Measurements from ENCODE around the gene DAGLA.

Gene DAGLA

DNA sequence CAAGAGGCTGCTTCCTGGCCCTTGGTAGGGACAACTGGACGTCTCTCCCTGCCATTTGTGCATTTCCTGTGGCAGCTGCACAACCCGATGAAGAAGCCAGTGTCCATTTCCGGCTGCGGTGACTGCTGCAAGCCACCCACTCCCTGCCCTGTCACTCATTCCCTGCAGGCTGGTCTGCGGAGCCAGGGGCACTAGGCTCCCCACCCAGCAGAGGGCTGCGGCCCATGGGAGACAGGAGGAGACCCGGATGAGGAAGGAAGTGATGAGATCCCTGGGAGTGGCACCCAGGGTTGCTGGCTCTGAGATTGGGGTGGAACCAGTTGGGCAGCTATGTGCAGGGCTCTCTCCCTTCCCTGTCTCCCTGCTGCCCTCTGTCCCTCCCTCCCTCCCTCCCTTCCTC lies 62.2 kb downstream of the DAGLA start:
- DNase-seq (ENCODE audit: low read depth, low spot score): no peak
- H3K36me3 ChIP-seq (ENCODE audit: insufficient read depth, low read length): peaks cover 4% of the 10 kb centered on the region; the same call in 1 of the 2 replicates
- no peak overlapping the region for H3K4me3 ChIP-seq
- H3K9ac ChIP-seq (ENCODE audit: insufficient read length): no peak overlapping the region
- TF ChIP-seq EZH2 (IDR thresholded peaks at IDR 0.05): no peak
- TF ChIP-seq FOXP2 (optimal IDR thresholded peaks at IDR 0.05; ENCODE audit: control extremely low read depth, extremely low read length, insufficient read depth): no peak
- no peak for TF ChIP-seq POLR2AphosphoS5 (IDR thresholded peaks at IDR 0.05; ENCODE audit: borderline replicate concordance, low read depth, low read length)
- H3K27ac ChIP-seq: no peak overlapping the region
- no peaks in the 10 kb centered on the region for H3K9me3 ChIP-seq (ENCODE audit: low read depth, low read length)

DNA sequence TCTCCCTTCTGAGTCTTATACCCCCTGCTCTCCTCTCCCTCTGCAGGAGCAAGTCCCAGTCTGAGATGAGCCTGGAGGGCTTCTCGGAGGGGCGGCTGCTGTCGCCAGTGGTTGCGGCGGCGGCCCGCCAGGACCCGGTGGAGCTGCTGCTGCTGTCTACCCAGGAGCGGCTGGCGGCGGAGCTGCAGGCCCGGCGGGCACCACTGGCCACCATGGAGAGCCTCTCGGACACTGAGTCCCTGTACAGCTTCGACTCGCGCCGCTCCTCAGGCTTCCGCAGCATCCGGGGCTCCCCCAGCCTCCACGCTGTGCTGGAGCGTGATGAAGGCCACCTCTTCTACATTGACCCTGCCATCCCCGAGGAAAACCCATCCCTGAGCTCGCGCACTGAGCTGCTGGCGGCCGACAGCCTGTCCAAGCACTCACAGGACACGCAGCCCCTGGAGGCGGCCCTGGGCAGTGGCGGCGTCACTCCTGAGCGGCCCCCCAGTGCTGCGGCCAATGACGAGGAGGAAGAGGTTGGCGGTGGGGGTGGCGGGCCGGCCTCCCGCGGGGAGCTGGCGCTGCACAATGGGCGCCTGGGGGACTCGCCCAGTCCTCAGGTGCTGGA lies 63.4 kb downstream of the DAGLA start:
- no peak overlapping the region for H3K27ac ChIP-seq
- H3K9me3 ChIP-seq (ENCODE audit: low read depth, low read length): no peaks in the 10 kb centered on the region
- H3K9ac ChIP-seq (ENCODE audit: insufficient read length): no peak overlapping the region
- no peak for DNase-seq (ENCODE audit: low read depth, low spot score)
- H3K36me3 ChIP-seq (ENCODE audit: insufficient read depth, low read length): peaks cover 4% of the 10 kb centered on the region; the same call in 1 of the 2 replicates
- H3K4me3 ChIP-seq: no peak overlapping the region
- TF ChIP-seq POLR2AphosphoS5 (IDR thresholded peaks at IDR 0.05; ENCODE audit: borderline replicate concordance, low read depth, low read length) (no peak), EZH2 (IDR thresholded peaks at IDR 0.05) (no peak), FOXP2 (optimal IDR thresholded peaks at IDR 0.05; ENCODE audit: control extremely low read depth, extremely low read length, insufficient read depth) (no peak)

DNA sequence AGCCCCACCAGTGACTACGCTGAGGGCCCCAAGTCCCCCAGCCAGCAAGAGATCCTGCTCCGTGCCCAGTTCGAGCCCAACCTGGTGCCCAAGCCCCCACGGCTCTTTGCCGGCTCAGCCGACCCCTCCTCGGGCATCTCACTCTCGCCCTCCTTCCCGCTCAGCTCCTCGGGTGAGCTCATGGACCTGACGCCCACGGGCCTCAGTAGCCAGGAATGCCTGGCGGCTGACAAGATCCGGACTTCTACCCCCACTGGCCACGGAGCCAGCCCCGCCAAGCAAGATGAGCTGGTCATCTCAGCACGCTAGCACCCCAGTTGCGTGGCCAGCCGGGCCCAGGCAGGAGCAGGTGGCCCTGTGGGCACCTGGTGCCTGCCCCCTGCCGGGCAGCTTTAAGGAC lies 64.0 kb downstream of the DAGLA start:
- Histone ChIP-seq H3K4me3 (no peak overlapping the region), H3K9ac (ENCODE audit: insufficient read length) (no peak overlapping the region), H3K36me3 (ENCODE audit: insufficient read depth, low read length) (peaks cover 4% of the 10 kb centered on the region; the same call in 1 of the 2 replicates), H3K27ac (no peak overlapping the region), H3K9me3 (ENCODE audit: low read depth, low read length) (no peaks in the 10 kb centered on the region)
- TF ChIP-seq POLR2AphosphoS5 (IDR thresholded peaks at IDR 0.05; ENCODE audit: borderline replicate concordance, low read depth, low read length): no peak
- no peak for TF ChIP-seq FOXP2 (optimal IDR thresholded peaks at IDR 0.05; ENCODE audit: control extremely low read depth, extremely low read length, insufficient read depth)
- no peak for TF ChIP-seq EZH2 (IDR thresholded peaks at IDR 0.05)
- DNase-seq (ENCODE audit: low read depth, low spot score): no peak

DNA sequence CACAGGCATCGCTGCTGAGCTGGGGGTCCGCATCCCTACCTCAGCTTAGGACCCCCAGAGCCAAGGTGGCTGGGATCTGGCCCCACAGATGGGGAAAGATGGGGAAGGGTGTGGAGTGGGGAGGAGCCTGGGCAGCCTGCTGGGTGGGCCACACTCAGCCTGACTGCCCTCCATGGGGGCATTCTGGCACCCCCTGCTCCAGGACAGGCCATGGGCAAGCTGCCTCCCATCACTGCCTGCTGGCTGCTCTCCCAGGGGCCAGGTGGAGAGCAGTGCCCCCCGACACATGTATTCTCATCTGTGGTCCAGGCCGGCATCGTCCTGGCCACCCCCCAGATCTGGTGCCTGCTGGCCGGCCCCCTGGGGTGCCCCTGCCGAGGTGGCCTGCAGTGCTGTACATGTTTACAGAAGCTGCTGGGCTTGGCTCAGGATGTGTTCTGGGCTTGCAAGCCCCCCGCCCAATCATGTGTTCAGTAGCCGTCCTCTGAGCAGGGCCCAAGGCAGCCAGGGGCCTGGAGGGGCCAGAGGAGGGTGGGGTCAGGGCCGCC lies 64.5 kb downstream of the DAGLA start:
- Histone ChIP-seq H3K9me3 (ENCODE audit: low read depth, low read length) (no peaks in the 10 kb centered on the region), H3K9ac (ENCODE audit: insufficient read length) (no peak overlapping the region), H3K36me3 (ENCODE audit: insufficient read depth, low read length) (peaks cover 4% of the 10 kb centered on the region; the same call in 1 of the 2 replicates), H3K4me3 (no peak overlapping the region), H3K27ac (no peak overlapping the region)
- TF ChIP-seq POLR2AphosphoS5 (IDR thresholded peaks at IDR 0.05; ENCODE audit: borderline replicate concordance, low read depth, low read length) (no peak), FOXP2 (optimal IDR thresholded peaks at IDR 0.05; ENCODE audit: control extremely low read depth, extremely low read length, insufficient read depth) (no peak), EZH2 (IDR thresholded peaks at IDR 0.05) (no peak)
- DNase-seq (ENCODE audit: low read depth, low spot score): no peak

DNA sequence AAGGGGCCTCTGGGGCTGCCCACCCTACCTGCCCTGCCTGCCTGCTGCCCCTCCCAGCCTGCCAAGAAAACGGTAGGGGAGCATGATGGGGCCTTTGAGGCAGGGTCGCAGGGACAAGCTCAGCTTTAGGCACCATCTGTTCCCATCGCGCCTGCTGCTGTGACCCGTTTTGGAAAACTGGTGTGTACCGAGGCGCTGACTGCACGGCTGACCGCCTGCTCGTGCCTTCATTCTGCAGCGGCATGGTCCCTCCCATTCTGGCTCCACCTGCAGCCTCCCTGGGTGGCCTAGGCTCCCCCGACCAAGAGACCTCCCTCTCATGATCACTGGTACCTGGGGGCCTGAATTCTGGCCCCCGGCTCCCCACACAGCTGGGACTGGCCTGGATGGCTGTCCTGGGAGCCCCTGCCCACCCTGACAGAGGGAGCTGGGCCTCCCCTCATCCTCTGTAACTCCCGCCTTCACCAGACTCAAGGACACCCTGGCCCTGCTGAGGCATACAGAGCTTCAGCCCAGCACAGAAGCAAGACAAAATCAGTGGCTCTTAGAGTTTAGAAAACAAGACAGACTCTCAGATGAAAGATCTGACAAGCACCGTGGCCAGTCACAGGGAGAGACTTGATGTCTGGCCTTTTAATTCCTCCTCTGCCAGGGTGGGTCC lies 65.7 kb downstream of the DAGLA start:
- H3K36me3 ChIP-seq (ENCODE audit: insufficient read depth, low read length): peaks cover 4% of the 10 kb centered on the region; the same call in 1 of the 2 replicates
- H3K4me3 ChIP-seq: no peak overlapping the region
- H3K9ac ChIP-seq (ENCODE audit: insufficient read length): no peak overlapping the region
- no peaks in the 10 kb centered on the region for H3K9me3 ChIP-seq (ENCODE audit: low read depth, low read length)
- H3K27ac ChIP-seq: no peak overlapping the region
- no peak for TF ChIP-seq POLR2AphosphoS5 (IDR thresholded peaks at IDR 0.05; ENCODE audit: borderline replicate concordance, low read depth, low read length)
- no peak for TF ChIP-seq EZH2 (IDR thresholded peaks at IDR 0.05)
- no peak for TF ChIP-seq FOXP2 (optimal IDR thresholded peaks at IDR 0.05; ENCODE audit: control extremely low read depth, extremely low read length, insufficient read depth)
- no peak for DNase-seq (ENCODE audit: low read depth, low spot score)

DNA sequence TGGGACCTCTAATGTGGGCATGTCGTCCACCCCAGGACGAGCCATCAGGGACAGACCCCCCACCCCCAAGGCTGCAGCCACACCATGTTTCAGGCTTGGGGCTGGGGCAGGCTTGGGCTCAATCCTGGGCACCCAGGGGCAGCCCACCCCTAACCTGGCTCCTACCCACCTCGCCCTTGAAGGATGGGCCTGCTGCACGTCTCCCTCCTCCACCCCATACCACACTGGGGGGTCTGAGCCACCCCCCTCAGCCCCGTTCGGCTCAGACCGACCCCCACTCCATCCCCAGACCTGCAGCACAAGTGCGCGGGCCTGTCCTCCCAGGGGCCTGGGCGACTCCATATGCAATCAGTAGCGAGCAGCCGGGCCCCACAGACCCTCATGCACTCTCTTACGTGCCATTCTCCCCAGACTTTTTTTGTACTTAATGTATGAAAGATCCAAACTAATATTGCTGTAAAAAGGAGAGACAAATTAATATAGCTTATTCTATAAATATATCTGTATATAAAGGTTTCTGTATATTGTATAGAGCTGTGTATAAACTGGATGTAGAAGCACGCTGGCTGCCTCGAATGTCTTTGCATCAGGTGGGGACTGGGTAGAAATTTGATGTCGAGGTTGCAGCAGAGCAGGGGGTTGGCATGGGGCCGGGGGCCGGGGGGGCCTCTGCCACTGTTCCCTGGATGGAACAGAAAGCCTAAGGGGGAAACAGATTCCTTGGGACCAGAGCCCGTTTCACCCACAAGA lies 66.4 kb downstream of the DAGLA start:
- H3K9me3 ChIP-seq (ENCODE audit: low read depth, low read length): no peaks in the 10 kb centered on the region
- peaks cover 4% of the 10 kb centered on the region; the same call in 1 of the 2 replicates for H3K36me3 ChIP-seq (ENCODE audit: insufficient read depth, low read length)
- DNase-seq (ENCODE audit: low read depth, low spot score): no peak
- H3K9ac ChIP-seq (ENCODE audit: insufficient read length): no peak overlapping the region
- H3K4me3 ChIP-seq: no peak overlapping the region
- no peak for TF ChIP-seq EZH2 (IDR thresholded peaks at IDR 0.05)
- TF ChIP-seq POLR2AphosphoS5 (IDR thresholded peaks at IDR 0.05; ENCODE audit: borderline replicate concordance, low read depth, low read length): no peak
- TF ChIP-seq FOXP2 (optimal IDR thresholded peaks at IDR 0.05; ENCODE audit: control extremely low read depth, extremely low read length, insufficient read depth): no peak
- no peak overlapping the region for H3K27ac ChIP-seq

DNA sequence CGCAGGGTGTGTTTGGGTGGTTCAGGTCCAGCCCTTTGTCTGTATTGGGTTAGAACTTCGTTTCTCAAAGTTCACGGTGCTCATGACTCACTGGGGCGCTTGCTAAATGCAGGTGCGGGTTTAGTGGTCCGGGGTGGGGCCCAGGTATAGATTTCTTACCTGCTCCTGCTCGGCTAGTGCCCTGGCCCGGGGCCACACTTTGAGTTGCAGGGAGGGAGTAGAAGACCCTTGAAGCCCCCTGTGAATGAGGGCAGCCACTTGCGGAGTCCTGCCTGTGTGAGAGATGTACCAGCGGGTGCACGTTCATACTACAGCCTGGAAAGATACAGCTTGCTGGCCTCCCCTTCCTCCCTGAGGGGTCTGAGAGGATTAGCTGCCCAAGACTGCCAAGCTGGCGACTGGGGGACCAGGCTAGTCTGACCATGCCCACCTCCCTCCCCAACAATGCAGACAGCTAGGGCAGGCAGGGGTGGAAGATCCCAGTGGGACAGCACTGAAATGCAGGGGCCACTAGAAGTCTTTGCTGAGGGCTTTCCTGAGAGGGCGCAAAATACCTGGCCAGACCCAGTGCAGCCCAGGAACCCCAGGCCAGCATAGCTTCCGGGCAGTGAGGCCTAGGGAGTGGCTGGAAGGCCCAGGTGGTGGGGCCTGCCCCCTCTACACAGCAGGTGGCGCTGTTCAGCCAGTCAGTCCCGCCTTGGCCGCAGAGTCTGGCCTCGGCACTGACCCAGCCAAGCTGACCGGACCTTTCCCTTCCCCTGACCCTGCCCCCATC lies 67.2 kb downstream of the DAGLA start:
- no peak overlapping the region for H3K9ac ChIP-seq (ENCODE audit: insufficient read length)
- TF ChIP-seq POLR2AphosphoS5 (IDR thresholded peaks at IDR 0.05; ENCODE audit: borderline replicate concordance, low read depth, low read length) (no peak), EZH2 (IDR thresholded peaks at IDR 0.05) (no peak), FOXP2 (optimal IDR thresholded peaks at IDR 0.05; ENCODE audit: control extremely low read depth, extremely low read length, insufficient read depth) (no peak)
- no peaks in the 10 kb centered on the region for H3K9me3 ChIP-seq (ENCODE audit: low read depth, low read length)
- H3K27ac ChIP-seq: no peak overlapping the region
- H3K4me3 ChIP-seq: no peak overlapping the region
- DNase-seq (ENCODE audit: low read depth, low spot score): no peak
- H3K36me3 ChIP-seq (ENCODE audit: insufficient read depth, low read length): no peaks in the 10 kb centered on the region; the same call in 1 of the 2 replicates

Data from SK-N-MC (cell line).